Spleen (tissue), 11 donors: ENCODE data around the gene LARP1. TPM values are rescaled to one million over a fixed set of nuclear protein-coding genes. Genes with fewer than 3 reads are reported as not detected.
"Not testable (repeated sequence)": the region's sequence is repeated elsewhere in the genome, so short reads cannot be mapped to it uniquely, and the experiment has no call there.

ENCODE experiments used
- DNase-seq: peaks from one replicate; pipeline ENCODE4 v3.0.0-alpha.2; 2020
- H3K27ac ChIP-seq, 8 donors: fragments of 200-600 bp; sonication (generic) in 7 of 8; 1 replicate in 4 of 8; 2 replicates in 4 of 8; pipeline versions ENCODE4 v1.5.0 to v1.8.0; 2016 to 2021; ENCODE audit warnings: inconsistent platforms in 4 of 8, mild to moderate bottlenecking in 4 of 8, moderate library complexity in 1 of 8
- H3K27me3 ChIP-seq, 7 donors: fragments of 200-600 bp; sonication (generic) in 6 of 7; replicated peaks in 1 of 7; 1 replicate in 4 of 7; 2 replicates in 3 of 7; pipeline versions ENCODE4 v1.5.0 to v1.8.0; 2016 to 2021; ENCODE audit warnings: inconsistent platforms in 3 of 7, mild to moderate bottlenecking in 1 of 7
- H3K36me3 ChIP-seq, 6 donors: fragments of 200-600 bp; sonication (generic) in 5 of 6; 1 replicate in 4 of 6; 2 replicates in 2 of 6; pipeline versions ENCODE4 v1.5.0 to v1.8.0; 2016 to 2021; ENCODE audit warnings: inconsistent platforms in 2 of 6
- H3K4me1 ChIP-seq, 6 donors: fragments of 200-600 bp; sonication (generic) in 5 of 6; 1 replicate in 3 of 6; 2 replicates in 3 of 6; pipeline versions ENCODE4 v1.5.0 to v1.8.0; 2016 to 2021; ENCODE audit warnings: inconsistent platforms in 3 of 6
- H3K4me3 ChIP-seq, 8 donors: fragments of 200-600 bp; sonication (generic) in 7 of 8; 1 replicate in 4 of 8; 2 replicates in 4 of 8; pipeline versions ENCODE4 v1.5.0 to v1.8.0; 2016 to 2021; ENCODE audit warnings: inconsistent platforms in 4 of 8, mild to moderate bottlenecking in 4 of 8, moderate library complexity in 2 of 8
- H3K9me3 ChIP-seq, 8 donors: fragments of 200-600 bp; sonication (generic) in 7 of 8; 1 replicate in 4 of 8; 2 replicates in 4 of 8; pipeline versions ENCODE4 v1.5.0 to v1.8.0; 2016 to 2021; ENCODE audit warnings: inconsistent platforms in 4 of 8
- POLR2A ChIP-seq, 3 donors: fragments of 450-650 bp; IDR thresholded peaks; one replicate each; pipeline ENCODE4 v1.5.1; 2017; ENCODE audit warnings: antibody characterized with exemption in 3 of 3, mild to moderate bottlenecking in 1 of 3
- POLR2AphosphoS5 ChIP-seq, 3 donors: sonication (generic); formaldehyde crosslinking; IDR thresholded peaks; one replicate each; pipeline ENCODE4 v1.5.1; 2017; ENCODE audit warnings: antibody characterized with exemption in 3 of 3
- WGBS, 5 donors: extraction: QIAGEN DNeasy Blood & Tissue Kit in 3 of 5; methylation state at CpG; one replicate each; pipeline versions ENCODE4 v1.1.5 to v1.1.7; 2013 to 2018; 5-methylcytosine and 5-hydroxymethylcytosine counted together
- intact Hi-C: fragments of 100-400 bp; cut with DNase I; formaldehyde crosslinking; loops from one replicate; pipeline ENCODE4 v1.15.0; 2023; ENCODE audit warnings: low total_unique reads
- polyA plus RNA-seq, 3 donors: library from polyadenylated mRNA; stranded (reverse); fragments of 200-250 nt; gene quantifications; one replicate each; pipeline ENCODE4 v1.2.1, GENCODE V29; 2013
- total RNA-seq, 7 donors: library from RNA; depleted of rRNA in 3 of 7; stranded (reverse); fragments of >200 nt in 3 of 7; fragmentation: NEBNext Ultra II Directional in 4 of 7; extraction: Animal tissue kit (Norgen Biotek cat#: 25700) in 4 of 7; gene quantifications; one replicate each; pipeline versions ENCODE4 v1.1.0 to v1.2.1, GENCODE V29; 2016 to 2021
- TF ChIP-seq, protein P1 (sequence below), 11 experiments: fragments of 200-600 bp in 7 of 11; fragments of 450-650 bp in 4 of 11; sonication (generic) in 4 of 11; IDR thresholded peaks in 8 of 11; conservative IDR thresholded peaks in 3 of 11; 1 replicate in 7 of 11; 2 replicates in 4 of 11; pipeline versions ENCODE4 v1.4.0 to v1.8.0; 2016 to 2021; ENCODE audit warnings: antibody characterized with exemption in 11 of 11, inconsistent platforms in 4 of 11, mild to moderate bottlenecking in 1 of 11
- donor health status: healthy with polysubstance abuse.
- donor health status: DM: no; HTN: no; CAD: no; lungs with moderate emphysema.
- donor health status: DM: no; HTN: no; CAD: no.
- donor health status: Bipolar disorder and iron deficiency.
- donor health status: healthy.
- donor health status: DM: no; HTN: no; CAD: no.
- donor health status: DM: yes; HTN: yes; CAD: no.

The LARP1 gene
- total and polyA plus RNA-seq, 10 donors, result 13.8 to 168 (median 120) TPM

DNA sequence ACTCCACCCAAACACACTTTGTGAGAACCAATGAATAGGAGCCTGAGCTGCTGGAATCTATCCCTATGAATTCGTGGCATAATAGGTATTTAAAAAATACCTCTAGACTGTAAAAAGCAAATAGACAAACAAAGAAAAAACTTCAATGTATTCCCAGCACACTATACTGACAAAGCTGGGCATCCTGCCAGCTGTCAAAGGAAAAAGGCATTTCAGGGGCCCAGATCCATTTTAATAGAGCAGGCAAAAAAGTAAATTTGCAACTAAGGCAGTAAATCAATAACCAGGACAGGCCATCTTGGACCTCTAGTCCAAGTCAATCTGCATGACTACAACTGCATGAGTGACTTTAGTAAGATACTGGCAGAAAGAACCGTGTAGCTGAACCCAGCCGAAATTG lies 25.6 kb upstream of the LARP1 start:
- WGBS, 5 donors, result 84 to 89% (median 86%) methylated on average over 3 of the region's 3 CpGs
- DNase-seq, result no peak
- H3K36me3 ChIP-seq, result no peaks in the 10 kb centered on the region
- no peak overlapping the region for H3K27ac ChIP-seq
- TF ChIP-seq, protein P1, sequence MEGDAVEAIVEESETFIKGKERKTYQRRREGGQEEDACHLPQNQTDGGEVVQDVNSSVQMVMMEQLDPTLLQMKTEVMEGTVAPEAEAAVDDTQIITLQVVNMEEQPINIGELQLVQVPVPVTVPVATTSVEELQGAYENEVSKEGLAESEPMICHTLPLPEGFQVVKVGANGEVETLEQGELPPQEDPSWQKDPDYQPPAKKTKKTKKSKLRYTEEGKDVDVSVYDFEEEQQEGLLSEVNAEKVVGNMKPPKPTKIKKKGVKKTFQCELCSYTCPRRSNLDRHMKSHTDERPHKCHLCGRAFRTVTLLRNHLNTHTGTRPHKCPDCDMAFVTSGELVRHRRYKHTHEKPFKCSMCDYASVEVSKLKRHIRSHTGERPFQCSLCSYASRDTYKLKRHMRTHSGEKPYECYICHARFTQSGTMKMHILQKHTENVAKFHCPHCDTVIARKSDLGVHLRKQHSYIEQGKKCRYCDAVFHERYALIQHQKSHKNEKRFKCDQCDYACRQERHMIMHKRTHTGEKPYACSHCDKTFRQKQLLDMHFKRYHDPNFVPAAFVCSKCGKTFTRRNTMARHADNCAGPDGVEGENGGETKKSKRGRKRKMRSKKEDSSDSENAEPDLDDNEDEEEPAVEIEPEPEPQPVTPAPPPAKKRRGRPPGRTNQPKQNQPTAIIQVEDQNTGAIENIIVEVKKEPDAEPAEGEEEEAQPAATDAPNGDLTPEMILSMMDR (IDR thresholded peaks at IDR 0.05 in 8 of 11, conservative IDR thresholded peaks at IDR 0.05 in 3 of 11), result no peak
- no peak for TF ChIP-seq POLR2AphosphoS5 (IDR thresholded peaks at IDR 0.05)
- TF ChIP-seq POLR2A (IDR thresholded peaks at IDR 0.05), result no peak
- peaks cover 0 to 5% (median 0%) of the 10 kb centered on the region in 8 donors for H3K9me3 ChIP-seq
- intact Hi-C loops, result no loop called here
- H3K4me3 ChIP-seq, result no peak overlapping the region
- H3K4me1 ChIP-seq, result peaks cover 0 to 3% (median 0%) of the 10 kb centered on the region in 6 donors
- H3K27me3 ChIP-seq, result no peaks in the 10 kb centered on the region

DNA sequence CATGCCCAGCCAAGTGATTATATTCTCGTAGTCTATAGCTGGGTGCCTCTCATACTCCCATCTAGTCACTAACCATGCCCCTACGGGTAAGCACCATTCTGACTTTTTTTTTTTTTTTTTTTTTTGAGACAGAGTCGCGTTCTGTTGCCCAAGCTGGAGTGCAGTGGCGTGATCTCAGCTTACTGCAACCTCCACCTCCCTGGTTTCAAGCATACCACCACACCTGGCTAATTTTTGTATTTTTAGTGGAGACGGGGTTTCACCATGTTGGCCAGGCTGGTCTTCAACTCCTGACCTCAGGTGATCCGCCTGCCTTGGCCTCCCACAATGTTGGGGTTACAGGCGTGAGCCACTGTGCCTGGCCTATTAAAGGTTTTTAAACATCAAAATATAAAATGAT lies 24.4 kb upstream of the LARP1 start:
- DNase-seq, H3K9me3 ChIP-seq, H3K27me3 ChIP-seq, H3K27ac ChIP-seq, H3K4me3 ChIP-seq, H3K4me1 ChIP-seq, intact Hi-C loops, H3K36me3 ChIP-seq: not testable (repeated sequence)
- 94 to 98% (median 97%) methylated on average over 8 of the region's 8 CpGs for WGBS, 5 donors

- Histone ChIP-seq H3K4me3 (no peak overlapping the region), H3K9me3 (peaks cover 0 to 5% (median 0%) of the 10 kb centered on the region in 8 donors), H3K4me1 (peaks cover 0 to 3% (median 0%) of the 10 kb centered on the region in 6 donors), H3K27me3 (no peaks in the 10 kb centered on the region), H3K27ac (no peak overlapping the region), H3K36me3 (no peaks in the 10 kb centered on the region)
- no peak for TF ChIP-seq POLR2AphosphoS5 (IDR thresholded peaks at IDR 0.05)
- TF ChIP-seq, protein P1 (IDR thresholded peaks at IDR 0.05 in 8 of 11, conservative IDR thresholded peaks at IDR 0.05 in 3 of 11), result no peak
- TF ChIP-seq POLR2A (IDR thresholded peaks at IDR 0.05), result no peak
- DNase-seq, result no peak
- 87 to 100% (median 93%) methylated on average over 1 of the region's 1 CpG for WGBS, 5 donors
- intact Hi-C loops, result no loop called here
Observed at GRCh38 chr5:154732212-154732611, 23.0 kb upstream of the LARP1 start.

DNA sequence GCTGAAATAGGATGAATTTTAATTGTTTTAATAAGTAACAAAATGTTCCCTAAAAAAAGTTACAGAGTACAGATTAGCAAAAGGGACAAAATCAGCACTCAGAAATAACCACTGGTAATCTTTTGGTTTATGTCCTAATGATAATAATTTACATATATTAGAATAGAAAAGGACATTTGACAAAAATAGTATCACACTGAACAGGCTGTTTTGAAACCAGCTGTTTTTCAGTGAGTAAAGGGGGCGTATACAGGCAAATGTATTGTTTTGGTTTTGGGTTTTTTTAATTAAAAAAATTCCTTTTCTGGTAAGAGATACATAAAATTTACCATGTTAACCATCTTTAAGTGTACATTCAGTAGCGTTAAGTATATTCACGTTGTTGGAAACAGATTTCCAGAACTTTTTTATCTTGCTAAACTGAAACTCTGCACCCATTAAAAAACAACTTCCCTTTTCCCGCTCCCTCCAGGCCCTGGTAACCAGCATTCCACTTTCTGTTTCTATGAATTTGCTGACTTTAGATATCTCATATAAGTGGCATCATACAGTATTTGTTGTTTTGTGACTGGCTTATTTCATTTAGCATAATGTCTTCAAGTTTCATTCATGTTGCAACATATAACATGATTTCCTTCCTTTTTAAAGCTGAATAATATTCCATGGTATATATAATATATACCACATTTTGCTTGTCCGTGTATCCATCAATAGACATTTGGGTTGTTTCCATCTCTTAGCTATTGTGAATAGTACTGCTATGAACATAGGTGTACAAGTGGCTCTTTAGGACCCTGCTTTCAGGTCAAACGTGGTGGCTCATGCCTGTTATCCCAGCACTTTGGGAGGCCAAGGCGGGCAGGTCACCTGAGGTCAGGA lies 20.6 kb upstream of the LARP1 start:
- Histone ChIP-seq H3K9me3 (no peaks in the 10 kb centered on the region), H3K27me3 (no peaks in the 10 kb centered on the region), H3K27ac (peak overlapping the region in 3 of 8 donors; percentile 16 to 58 (median 51)), H3K36me3 (no peaks in the 10 kb centered on the region), H3K4me1 (peaks cover 0 to 3% (median 0%) of the 10 kb centered on the region in 6 donors), H3K4me3 (no peak overlapping the region)
- intact Hi-C loops, result no loop called here
- no peak for TF ChIP-seq POLR2A (IDR thresholded peaks at IDR 0.05)
- TF ChIP-seq, protein P1 (IDR thresholded peaks at IDR 0.05 in 8 of 11, conservative IDR thresholded peaks at IDR 0.05 in 3 of 11), result no peak
- DNase-seq, result no peak
- WGBS, 5 donors, result 75 to 84% (median 78%) methylated on average over 7 of the region's 7 CpGs

- WGBS, 5 donors, result 97 to 99% (median 97%) methylated on average over 7 of the region's 7 CpGs
- intact Hi-C loops, DNase-seq: not testable (repeated sequence)
Observed at GRCh38 chr5:154735362-154735761, 19.8 kb upstream of the LARP1 start.

GRCh38 chr5:154736372-154736771 lies 18.8 kb upstream of the LARP1 start:
- H3K4me3 ChIP-seq, H3K9me3 ChIP-seq, H3K36me3 ChIP-seq, H3K27ac ChIP-seq, DNase-seq, intact Hi-C loops, H3K27me3 ChIP-seq, H3K4me1 ChIP-seq: not testable (repeated sequence)
- 86 to 96% (median 88%) methylated on average over 1 of the region's 1 CpG for WGBS, 5 donors

More at GRCh38 chr5:154735362-154735761, 19.8 kb upstream of the LARP1 start:
- not testable (repeated sequence) for H3K36me3 ChIP-seq, H3K4me1 ChIP-seq, H3K9me3 ChIP-seq, H3K4me3 ChIP-seq, H3K27me3 ChIP-seq
- H3K27ac ChIP-seq, result peak overlapping the region in 2 of 8 donors; percentile 51 to 58
